GM11168 (cell line): ENCODE data around the gene RAB44.

Source experiments
- in situ Hi-C: fragments of 300-500 bp; cut with MboI; formaldehyde crosslinking; loops from one replicate; pipeline ENCODE4 v1.12.0; 2022; ENCODE audit warnings: low sequenced_read_pairs; ENCODE audit not compliant: unreplicated experiment

Gene RAB44

DNA sequence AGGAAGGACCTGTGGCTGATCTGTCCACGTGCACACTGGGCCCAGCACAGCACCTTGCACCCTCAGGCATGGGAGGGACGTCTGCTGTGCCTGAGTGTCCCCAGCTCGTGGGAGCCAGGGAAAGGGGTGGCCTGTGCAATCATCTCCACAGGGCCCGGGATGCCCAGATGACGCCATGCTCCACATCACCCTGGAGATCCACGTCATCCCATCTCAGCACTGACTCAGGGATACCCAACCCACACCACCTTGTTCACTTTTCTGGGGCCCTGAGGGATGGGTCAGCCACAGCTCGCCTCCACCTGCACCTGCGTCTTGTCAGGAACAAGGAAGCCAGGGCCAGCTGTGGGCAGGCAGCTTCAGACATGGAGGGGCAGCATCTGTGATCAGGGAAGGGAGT, 48.2 kb downstream of the RAB44 start:
- in situ Hi-C loops: no loop called here

DNA sequence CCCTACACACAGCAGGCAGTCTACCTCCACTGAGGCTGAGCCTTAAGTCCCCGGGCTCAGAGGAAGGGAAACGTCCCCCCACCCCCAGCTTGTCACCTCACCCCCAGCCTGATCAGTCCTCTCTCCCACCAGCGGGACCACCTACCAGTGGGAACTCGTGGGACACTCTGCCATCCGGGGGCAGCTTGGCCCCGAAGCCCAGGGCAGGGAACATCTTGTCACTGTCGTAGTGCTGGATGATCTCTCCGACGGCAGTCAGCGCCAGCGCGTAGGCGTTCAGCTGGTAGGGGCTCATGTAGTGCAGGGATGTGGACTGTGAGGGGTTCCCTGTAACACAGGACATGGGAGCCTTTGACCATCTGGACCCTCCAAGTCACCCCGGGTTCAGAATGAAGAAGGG, 48.6 kb downstream of the RAB44 start:
- in situ Hi-C loops: no loop called here

DNA sequence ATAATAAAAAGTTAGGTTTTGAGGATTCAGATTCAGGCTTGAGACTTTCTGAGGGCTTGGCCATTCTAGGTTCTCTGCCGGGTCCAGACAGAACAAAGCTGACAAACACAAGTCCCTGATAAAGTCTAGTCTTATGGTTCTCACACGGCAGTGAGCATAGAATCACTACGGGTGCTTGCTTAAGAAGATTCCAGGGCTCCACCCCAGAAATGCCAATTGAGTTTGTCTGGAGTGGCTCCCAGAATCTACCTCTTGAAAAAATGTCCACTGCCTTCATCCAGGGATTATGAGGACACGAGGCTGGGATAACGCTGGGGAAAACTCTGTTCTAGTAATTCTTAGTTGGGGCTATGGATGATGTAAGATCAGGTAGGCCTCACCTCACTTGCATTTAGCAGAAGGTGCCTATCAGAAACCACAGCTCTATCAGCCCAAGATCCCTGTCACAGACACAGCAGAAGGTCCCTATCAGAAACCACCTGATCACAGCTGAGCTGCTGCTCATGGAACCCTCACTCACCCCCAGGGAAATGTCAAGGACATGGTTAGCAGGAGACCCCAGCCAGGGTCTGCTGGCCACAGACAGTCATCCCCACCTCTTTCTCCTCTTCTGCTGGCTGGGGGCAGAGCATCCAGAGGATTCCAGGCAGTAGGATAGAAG, 52.3 kb downstream of the RAB44 start:
- in situ Hi-C loops: loop anchor here (10.0 kb wide), 1 partner anchor 125 kb away; no protein-coding TSS in a partner anchor

DNA sequence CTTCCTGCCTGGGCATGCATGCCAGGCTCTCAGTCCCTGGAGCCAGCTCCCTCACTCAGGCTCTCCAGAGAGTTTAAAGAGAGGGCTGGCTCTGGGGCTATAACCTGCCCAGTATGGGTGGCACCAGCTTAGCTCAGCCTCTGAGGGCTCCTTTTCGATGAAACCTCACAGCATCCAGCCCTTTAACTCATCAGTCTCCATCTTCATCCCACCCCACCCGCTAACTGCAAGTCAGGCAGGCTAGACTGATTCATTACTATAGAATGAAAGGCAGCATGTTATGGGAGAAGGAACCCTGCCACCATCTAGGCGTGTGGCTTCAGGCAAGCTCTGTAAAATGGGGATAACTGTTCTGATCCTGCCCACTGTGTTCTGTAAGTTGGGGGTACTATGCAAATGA, 53.5 kb downstream of the RAB44 start:
- in situ Hi-C loops: loop anchor here (10.0 kb wide), 1 partner anchor 126 kb away; no protein-coding TSS in a partner anchor

DNA sequence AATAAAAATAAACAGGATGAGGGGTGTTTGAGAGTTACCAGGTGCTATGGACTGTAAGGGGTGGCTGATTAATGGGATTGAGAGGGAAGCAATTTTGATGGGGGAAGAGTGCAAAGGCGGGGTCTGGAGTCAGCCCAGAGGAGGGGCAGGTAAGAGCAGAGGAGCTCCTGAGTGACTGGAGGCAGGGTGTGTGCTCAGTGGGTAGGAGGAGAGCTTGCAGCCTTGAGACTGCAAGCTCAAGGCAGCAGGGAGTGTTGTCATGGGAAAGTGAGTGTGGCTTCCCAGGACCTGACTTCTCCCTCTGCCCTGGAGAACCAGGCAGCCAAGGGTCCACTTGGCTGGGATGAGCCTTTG, 54.2 kb downstream of the RAB44 start:
- in situ Hi-C loops: loop anchor here (10.0 kb wide), 1 partner anchor 127 kb away; no protein-coding TSS in a partner anchor

DNA sequence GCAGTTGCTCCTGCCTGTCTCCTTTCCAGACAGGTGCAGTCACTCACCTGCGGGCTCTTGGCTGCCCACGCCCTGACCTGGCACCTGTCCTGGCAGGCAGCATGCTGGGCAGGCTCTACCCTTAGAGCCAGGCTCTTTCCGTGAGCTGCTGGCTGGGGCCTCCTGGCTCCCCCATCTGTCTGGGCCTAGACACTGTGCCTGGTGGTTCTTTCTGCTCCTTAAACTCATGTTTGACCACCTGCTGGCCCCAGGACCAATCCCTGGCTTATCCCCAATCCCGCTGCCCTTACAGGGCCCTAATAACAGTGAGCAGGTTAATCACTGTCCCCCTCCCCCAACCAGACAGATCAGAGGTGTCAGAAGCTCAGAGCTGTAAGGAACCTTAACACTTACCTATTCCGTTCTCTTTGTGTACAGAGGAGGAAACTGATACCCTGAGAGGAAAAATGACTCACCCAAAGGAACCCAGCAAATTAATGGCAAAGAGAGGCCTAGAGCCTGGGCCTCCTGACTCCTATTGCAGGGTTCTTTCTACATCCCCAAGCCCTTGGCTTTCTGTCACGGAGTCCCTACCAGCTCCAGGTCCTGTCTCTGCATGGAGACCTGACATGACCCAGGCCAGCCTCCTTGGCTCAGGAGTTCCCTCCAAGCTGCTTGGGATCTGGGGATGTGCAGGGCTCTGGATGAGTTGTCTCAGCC, 54.7 kb downstream of the RAB44 start:
- in situ Hi-C loops: loop anchor here (10.0 kb wide), 1 partner anchor 128 kb away; no protein-coding TSS in a partner anchor

DNA sequence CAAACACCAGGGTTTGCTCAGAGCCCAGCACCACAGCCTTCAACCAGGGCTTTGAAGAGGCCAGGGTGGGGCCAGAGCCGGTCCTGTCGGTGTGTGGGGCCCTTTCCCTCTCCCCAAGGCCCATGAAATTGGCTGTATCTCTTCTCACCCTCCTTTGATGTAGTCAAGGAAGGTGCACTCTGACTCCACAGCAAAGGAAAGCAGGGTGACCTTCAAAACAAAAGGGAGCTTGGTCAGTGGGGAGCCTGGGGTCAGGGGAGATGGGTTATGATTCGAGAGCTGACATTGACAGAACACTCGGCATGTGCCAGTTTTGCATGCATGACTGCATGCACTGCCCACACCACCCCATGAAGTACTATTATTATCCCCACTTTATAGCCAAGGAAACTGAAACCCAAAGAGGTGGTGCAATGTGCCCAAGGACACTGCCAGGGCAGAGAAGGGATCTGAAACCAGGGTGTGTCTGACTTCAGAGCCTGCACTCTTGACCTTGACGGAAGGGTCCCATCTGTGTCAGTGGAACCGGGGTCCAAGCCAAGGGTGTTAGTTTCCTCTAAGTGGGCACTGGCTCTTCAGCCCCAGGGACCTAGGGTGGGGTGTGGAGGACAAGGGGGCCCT, 55.4 kb downstream of the RAB44 start:
- in situ Hi-C loops: loop anchor here (10.0 kb wide), 1 partner anchor 128 kb away; no protein-coding TSS in a partner anchor

DNA sequence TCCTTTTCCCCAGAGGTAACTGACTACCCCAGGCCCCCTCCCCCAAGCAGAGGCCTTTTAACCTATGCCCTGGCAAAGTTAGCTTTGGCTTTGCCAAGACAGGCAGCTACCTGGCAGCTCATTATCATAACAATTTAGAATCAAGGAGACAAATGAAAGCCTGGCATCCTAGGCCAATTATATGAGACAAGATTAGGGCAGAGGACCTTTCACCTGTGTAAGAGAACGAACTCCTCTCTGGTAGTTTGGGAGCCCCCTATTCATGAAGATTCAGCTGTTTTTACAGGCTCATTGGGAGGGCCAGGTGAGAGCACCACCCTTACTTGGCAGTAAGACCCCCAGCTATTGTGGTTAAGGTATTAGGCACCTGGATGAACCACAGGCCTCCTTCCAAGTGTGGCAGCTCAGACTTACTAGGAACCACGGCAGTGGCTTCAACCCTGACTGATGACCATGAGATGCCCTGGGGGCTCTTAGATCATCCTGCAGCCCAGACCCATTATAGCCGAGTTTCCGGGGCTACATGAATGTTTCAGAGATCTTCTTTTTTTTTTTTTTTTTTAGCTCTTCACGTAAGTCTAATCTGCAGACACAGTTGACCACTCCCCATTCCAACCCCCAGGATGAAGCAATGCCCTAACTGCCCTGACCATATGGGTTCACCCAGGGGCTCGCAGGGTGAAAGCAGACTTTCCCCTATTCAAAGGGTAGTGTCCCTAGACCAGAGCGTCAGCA, 56.2 kb downstream of the RAB44 start:
- in situ Hi-C loops: loop anchor here (10.0 kb wide), 1 partner anchor 129 kb away; no protein-coding TSS in a partner anchor

DNA sequence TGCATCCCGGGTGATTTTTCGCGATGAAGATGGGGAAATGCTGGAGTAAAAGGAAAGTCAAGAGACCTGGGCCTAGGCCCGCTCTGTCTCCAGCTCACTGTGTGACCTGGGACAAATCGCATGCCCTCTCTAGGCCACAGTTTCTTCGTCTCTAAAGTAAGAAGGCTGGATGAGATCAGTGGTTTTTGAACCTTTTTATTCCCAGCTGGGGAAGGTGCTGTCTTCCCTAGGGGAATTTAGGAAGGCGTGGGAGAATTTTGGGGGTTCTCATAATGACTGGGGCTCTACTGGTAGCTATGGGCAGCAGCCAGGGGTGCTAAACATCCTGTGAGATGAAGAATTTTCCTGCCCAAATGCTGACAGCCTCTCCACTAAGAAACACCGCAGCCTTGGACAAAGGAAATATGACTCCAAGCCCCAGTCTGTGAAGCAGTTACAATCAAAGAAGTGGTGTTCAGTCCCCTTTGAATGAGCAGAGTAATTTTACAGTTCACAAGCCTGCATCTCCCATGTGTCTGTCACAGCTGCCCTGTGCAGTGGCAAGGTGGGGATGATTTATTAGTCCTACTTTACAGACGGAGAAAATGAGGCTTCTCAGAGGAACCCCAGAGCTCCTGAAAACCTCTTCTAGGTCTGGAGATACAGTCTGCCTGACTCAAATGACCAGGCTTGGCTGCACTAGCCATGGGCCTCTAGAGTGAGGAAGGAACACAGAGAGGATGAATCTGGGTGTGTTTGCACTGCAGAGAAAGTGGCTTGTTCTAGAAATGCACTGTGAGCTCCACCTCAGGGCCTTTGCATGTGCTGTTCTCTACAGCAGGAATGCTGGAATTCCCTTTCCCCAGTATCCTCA, 57.2 kb downstream of the RAB44 start:
- in situ Hi-C loops: loop anchor here (10.0 kb wide), 1 partner anchor 130 kb away; no protein-coding TSS in a partner anchor

DNA sequence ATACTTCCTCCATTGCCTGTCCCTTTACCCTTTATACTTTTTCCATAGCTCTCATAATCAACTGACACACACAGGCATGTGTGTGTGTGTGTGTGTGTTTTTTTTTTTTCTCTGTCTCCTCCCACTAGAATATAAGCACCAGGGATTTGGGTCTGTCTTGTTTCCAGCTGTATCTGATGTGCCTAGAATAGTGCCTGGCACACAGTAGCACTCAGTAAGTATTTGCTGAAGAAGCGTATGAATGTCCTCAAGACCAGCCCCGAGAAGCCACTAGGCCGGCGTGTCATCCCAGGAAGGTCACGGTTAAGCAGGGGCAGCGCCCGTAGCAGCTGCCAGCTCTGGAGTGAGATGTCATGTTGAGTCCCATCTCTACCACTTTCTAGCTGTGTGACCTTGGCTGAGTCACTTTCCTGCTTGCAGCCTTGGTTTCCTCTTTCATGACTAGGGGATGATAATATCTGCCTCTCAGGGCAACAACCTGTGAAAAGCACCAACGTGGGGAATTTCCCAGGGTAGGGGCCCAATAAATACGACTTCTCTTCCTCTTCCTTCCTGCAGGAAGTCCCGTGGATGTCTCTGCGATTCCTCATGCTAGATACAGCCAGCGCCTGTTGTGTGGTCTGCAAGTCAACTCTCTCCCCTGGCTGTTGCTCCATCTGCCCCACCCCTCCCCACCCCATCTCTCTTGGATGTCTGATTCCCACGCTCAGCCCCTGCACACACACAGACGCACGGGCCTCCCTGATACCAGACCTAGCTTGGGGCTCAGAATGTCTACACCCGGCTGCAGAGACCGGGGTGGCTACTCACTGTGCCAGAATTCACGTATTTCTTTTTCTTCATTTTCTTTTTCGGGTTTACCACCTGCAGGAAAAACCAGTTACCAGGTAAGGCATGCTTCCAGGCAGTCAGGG, 58.1 kb downstream of the RAB44 start:
- in situ Hi-C loops: loop anchor here (10.0 kb wide), 1 partner anchor 131 kb away; no protein-coding TSS in a partner anchor

DNA sequence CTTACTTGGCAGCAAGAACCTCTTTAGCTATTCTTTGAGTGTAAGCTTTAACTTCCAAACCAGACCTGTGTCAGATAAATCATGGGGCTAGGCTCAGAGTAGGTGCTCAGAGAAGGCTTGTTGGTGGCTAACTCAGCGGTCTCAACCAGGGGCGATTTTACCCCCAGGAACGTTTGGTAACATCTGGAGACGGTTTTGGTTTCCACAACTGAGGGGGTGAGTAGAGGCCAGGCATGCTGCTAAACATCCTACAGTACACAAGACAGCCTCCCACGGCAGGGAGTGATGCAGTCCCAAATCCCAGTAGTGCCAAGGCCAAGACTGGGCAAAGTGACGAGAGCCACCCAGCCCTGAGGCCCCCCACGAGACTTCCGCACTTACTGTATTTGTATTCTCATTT, 59.2 kb downstream of the RAB44 start:
- in situ Hi-C loops: loop anchor here (10.0 kb wide), 1 partner anchor 132 kb away; no protein-coding TSS in a partner anchor

DNA sequence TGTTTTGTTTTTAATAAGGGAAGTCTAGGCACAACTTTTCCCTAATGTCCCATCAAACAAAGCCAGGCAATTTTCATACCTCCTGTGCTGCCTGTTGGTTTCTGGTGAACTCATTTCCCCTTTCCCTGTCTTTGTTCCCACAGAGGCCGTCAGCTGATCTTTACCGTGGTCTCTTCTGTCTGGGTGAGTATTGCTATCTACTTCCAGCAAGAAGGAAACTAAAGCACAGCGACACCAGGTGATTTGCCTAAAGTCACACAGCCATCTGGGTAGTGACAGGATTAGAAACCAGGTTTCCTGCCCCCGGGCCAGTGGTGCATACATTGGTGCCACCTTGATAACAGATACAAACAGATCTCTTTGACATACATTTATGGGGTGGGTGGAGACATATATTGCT, 59.6 kb downstream of the RAB44 start:
- in situ Hi-C loops: loop anchor here (10.0 kb wide), 1 partner anchor 132 kb away; no protein-coding TSS in a partner anchor

DNA sequence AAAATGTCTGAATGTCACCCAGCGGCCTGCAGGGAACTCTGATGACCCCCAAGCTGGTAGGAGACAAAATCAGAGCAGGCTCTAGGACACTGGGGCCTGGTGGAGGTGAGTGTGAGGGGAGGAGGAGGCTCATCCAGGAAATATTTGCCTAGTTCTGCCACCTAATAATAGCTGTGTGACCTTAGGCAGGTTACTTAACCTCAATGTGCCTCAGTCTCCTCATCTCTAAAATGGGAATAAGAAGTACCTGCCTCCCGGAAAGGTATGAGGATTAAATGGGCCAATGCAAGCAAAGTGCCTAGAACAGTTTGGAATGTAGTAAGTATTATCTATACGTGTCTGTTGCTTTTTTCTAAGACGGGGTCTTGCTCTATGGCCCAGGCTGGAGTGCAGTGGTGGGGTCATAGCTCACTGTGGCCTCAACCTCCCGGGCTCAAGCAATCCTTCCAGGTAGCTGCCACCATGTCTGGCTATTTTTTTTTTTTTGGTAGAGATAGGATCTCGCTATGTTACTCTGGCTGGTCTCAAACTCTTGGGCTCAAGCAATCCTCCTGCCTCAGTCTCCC, 60.4 kb downstream of the RAB44 start:
- in situ Hi-C loops: loop anchor here (10.0 kb wide), 1 partner anchor 133 kb away; no protein-coding TSS in a partner anchor

DNA sequence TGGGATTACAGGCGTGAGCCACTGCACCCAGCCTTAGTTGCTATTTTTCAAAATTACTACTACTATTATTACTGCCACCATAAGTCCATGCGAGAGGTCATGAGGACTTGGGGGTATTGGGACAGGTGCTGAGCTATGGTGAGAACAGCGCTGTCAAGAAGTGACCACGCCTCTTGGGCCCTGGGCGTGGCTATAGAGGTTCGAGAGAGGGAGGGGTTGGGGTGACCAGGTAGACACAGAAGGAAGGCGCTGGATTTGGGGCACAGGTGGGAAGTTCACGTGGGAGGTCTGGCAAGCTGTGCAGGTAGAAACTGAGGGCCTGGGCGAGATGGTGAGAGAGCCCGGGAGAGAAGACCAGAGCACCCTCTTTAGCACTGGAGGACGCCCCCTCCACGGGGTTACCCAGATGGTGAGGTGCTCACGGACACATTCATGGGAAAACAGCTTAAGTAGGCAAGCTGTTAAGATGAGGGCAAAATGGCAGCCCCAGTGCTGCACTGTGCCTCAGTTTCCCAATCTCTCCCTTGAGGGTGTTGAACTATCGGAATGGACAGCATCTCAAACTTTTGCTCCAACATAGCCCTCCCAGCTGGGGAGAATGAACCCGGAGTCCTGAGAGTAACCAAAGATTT, 61.0 kb downstream of the RAB44 start:
- in situ Hi-C loops: loop anchor here (10.0 kb wide), 1 partner anchor 134 kb away; no protein-coding TSS in a partner anchor

DNA sequence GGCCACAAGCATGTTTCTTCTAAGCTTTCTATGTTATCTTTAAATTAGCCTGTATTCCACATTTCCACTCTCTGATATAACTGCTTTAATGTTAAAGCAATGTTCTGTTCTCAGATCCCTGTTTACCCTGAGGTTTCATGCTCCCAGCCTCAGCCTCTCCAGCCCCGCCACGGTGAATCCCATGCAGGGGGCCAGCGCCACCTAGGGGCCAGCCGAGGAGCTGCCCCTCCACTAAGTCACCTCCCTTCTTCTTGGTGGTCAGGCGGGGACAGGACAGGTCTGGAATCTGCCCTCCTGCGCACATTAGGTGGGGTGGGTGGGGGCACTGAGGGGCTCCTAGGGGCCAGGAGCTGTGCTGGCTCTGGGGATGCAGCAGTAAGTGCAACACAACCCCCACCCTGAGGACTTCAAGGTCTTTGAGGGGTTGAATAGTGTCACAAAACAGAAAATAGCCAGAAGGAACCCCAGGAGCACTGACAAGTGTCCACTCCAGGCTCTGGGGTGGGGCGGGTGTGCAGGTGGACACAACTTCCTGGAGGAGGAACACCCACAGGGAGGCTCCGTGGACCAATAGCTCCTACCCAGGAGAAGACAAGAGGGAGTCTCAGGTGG, 61.6 kb downstream of the RAB44 start:
- in situ Hi-C loops: loop anchor here (10.0 kb wide), 1 partner anchor 134 kb away; no protein-coding TSS in a partner anchor

DNA sequence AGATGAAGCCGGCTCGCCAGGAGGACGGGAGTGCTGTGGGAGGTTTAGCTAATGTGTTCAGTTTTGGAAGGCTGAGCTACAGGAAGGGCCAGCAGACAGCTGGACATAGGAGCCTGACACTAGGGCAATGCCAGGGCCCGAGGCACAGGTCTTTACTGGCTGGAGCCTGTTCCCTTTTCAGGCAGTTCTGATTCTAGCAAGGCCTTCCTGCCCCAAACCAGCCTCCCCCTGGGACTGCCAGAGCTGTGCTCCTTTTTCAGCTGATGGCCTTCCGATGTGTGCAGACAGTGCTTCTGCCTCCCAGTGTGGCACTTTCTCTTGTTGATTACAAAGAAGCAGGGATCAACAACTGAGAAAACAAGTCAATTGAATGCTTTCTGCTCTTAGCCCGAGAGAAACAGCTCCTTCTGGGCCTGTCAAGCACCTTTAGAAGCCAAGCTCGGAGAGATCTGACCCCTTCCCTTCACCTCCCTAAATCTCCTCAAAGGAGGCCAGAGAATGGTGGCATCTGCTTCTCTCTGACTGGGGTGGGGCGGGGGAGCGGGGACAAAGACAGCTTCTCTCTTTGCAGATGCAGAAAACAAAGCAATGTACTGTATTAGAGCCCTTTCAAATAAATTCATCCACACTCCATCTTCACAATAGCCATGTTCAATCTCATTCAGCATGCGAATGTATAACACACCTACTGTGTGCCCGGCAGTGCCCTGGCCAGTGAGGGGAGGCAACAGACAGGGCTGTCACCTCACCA, 63.2 kb downstream of the RAB44 start:
- in situ Hi-C loops: no loop called here
